Measurements from ENCODE around the gene CRISP2. TPM values are rescaled to one million over a fixed set of nuclear protein-coding genes. Genes with fewer than 3 reads are reported as not detected.
A peak's percentile ranks its signal among the peaks of the same experiment; 100 is the strongest.

The CRISP2 gene
- total and polyA plus RNA-seq, 9 of the 15 experiments (the other 6 are each of a cell fraction or from before 2014, with no cell fraction given), result not detected

GRCh38 chr6:49666930-49667757 lies 46.2 kb downstream of the CRISP2 start (continued):
- TF ChIP-seq TBP (optimal IDR thresholded peaks at IDR 0.05; ENCODE audit: low read depth, low read length), result no peak
- TF ChIP-seq RBM14 (IDR thresholded peaks at IDR 0.05; ENCODE audit: borderline replicate concordance, insufficient read depth, low read depth, low read length), result no peak
- TF ChIP-seq HDAC8 (tag; IDR thresholded peaks at IDR 0.05), result no peak
- TF ChIP-seq SREBF2 (CRISPR knock-in tag; IDR thresholded peaks at IDR 0.05), result no peak
- no peak for TF ChIP-seq SPI1 (IDR thresholded peaks at IDR 0.05; ENCODE audit: borderline replicate concordance, low read depth, low read length)
- TF ChIP-seq PRMT5 (CRISPR knock-in tag; IDR thresholded peaks at IDR 0.05), result no peak
- no peak for TF ChIP-seq ZNF184 (CRISPR knock-in tag; IDR thresholded peaks at IDR 0.05)
- TF ChIP-seq ZNF696 (CRISPR knock-in tag; conservative IDR thresholded peaks at IDR 0.05), result no peak
- TF ChIP-seq RFX1 (IDR thresholded peaks at IDR 0.05), result no peak; the same call in 1 of the 2 replicates
- TF ChIP-seq GMEB1 (CRISPR knock-in tag; IDR thresholded peaks at IDR 0.05), result no peak
- peak; percentile 42; the same call in 1 of the 2 replicates for TF ChIP-seq TEAD4 (IDR thresholded peaks at IDR 0.05; ENCODE audit: low read length)
- no peak for TF ChIP-seq TEAD4 (CRISPR knock-in tag; IDR thresholded peaks at IDR 0.05; ENCODE audit: borderline replicate concordance)
- no peak for TF ChIP-seq ATF4 (CRISPR knock-in tag; IDR thresholded peaks at IDR 0.05)
- TF ChIP-seq NONO (IDR thresholded peaks at IDR 0.05; ENCODE audit: low read depth in 2 of 2, low read length in 1 of 2), result no peak
- no peak for TF ChIP-seq TCFL5 (CRISPR knock-in tag; conservative IDR thresholded peaks at IDR 0.05)
- no peak for TF ChIP-seq CAMTA2 (CRISPR knock-in tag; conservative IDR thresholded peaks at IDR 0.05)
- peak; percentile 65 for TF ChIP-seq DACH1 (IDR thresholded peaks at IDR 0.05; ENCODE audit: partially characterized antibody)
- TF ChIP-seq ARID1B (IDR thresholded peaks at IDR 0.05), result peak; percentile 82
- peak; percentile 85 for TF ChIP-seq DPF2 (IDR thresholded peaks at IDR 0.05)
- TF ChIP-seq ZBTB8A (IDR thresholded peaks at IDR 0.05; ENCODE audit: partially characterized antibody), result no peak
- no peak for TF ChIP-seq SMAD2 (IDR thresholded peaks at IDR 0.05; ENCODE audit: low read depth, low read length)
- TF ChIP-seq FIP1L1 (IDR thresholded peaks at IDR 0.05; ENCODE audit: low read depth, low read length, poor library complexity, severe bottlenecking), result no peak
- TF ChIP-seq RFX5 (IDR thresholded peaks at IDR 0.05; ENCODE audit: low read depth, low read length), result no peak
- TF ChIP-seq ZNF217 (CRISPR knock-in tag; IDR thresholded peaks at IDR 0.05), result no peak
- TF ChIP-seq, protein P1, sequence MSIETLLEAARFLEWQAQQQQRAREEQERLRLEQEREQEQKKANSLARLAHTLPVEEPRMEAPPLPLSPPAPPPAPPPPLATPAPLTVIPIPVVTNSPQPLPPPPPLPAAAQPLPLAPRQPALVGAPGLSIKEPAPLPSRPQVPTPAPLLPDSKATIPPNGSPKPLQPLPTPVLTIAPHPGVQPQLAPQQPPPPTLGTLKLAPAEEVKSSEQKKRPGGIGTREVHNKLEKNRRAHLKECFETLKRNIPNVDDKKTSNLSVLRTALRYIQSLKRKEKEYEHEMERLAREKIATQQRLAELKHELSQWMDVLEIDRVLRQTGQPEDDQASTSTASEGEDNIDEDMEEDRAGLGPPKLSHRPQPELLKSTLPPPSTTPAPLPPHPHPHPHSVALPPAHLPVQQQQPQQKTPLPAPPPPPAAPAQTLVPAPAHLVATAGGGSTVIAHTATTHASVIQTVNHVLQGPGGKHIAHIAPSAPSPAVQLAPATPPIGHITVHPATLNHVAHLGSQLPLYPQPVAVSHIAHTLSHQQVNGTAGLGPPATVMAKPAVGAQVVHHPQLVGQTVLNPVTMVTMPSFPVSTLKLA (conservative IDR thresholded peaks at IDR 0.05), result no peak; a peak in 1 of 4 replicates
- no peak for TF ChIP-seq HMG20A (CRISPR knock-in tag; conservative IDR thresholded peaks at IDR 0.05)
- peak; percentile 87 for TF ChIP-seq EP300 (IDR thresholded peaks at IDR 0.05; ENCODE audit: low read length)
